ENCODE results near the gene ZNF319. TPM values are rescaled to one million over a fixed set of nuclear protein-coding genes. Genes with fewer than 3 reads are reported as not detected.

Gene ZNF319
- total RNA-seq, 1 experiment from 2014 or later, result 1.7 TPM

DNA sequence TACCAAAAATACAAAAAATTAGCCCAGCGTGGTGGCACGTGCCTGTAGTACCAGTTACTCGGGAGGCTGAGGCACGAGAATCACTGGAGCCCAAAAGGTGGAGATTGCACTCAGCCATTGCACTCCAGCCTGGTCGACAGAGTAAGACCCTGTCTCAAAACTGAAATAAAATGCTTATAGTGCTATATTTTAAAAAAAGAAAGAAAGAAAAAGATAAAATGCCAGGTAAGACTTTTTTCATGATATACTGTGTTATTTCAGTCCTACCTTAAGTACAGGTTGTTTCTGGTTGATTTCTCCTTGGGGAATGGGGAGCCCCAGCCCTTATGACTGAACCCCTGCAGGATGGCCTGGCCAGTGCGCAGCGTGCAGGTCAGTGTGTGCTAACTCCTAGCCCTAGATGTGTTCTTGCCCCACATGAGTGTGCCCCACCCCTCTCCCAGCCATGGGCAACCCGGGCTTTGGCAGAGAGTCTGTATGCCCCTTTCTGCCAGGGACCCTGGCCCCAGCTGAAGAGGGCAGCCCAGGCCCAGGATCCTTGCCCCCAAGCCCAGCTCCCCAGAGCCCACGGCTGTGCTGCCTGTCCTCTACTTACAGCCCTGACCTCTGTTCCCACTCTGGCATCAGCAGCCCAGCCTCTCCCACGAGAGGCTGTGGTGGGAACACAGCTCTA lies 30.9 kb downstream of the ZNF319 start:
- in situ Hi-C loops (cut with HindIII; ENCODE audit: low pct_unique_long_range_greater_than_20kb, low sequenced_read_pairs), result no loop called here
- DNase-seq (ENCODE audit: low read depth, low spot score), result no peak

DNA sequence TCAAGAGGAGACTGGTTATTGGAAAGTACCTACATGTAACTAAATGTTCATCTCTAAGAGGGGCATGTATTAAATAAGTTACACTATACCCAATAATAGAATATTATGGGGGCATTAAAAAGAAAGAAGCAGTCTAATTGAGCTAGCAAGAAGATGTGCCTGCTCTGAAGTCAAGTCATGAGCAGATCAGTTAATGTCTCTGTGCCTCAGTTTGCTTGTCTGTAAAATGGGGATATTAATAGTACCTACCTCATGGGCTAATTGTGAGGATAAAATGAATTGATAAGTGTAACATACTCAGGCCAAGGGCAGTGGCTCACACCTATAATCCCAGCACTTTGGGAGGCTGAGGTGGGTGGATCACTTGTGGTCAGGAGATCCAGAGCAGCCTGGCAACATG lies 32.6 kb downstream of the ZNF319 start:
- no peak for DNase-seq (ENCODE audit: low read depth, low spot score)
- in situ Hi-C loops (cut with HindIII; ENCODE audit: low pct_unique_long_range_greater_than_20kb, low sequenced_read_pairs), result no loop called here

DNA sequence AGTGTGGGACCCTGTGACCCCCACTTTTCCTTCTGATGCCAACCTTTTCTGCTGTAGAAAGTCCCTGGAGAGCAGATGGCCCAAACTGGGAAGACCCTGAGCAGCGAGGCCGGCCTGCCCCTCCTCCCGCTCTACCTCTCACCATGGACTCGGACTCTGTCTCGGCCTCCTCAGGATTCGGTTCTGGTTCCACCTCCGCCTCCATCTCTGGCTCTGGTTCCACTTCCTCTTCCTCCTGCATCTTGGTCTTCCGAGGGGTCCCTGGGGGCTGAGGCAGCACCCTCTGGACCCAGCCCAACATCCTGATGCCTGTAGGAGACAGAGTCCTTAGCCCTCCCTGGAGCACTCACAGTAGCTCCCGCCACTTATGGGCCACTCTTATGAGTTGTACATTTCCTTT lies 33.5 kb downstream of the ZNF319 start:
- in situ Hi-C loops (cut with HindIII; ENCODE audit: low pct_unique_long_range_greater_than_20kb, low sequenced_read_pairs), result no loop called here
- DNase-seq (ENCODE audit: low read depth, low spot score), result no peak

DNA sequence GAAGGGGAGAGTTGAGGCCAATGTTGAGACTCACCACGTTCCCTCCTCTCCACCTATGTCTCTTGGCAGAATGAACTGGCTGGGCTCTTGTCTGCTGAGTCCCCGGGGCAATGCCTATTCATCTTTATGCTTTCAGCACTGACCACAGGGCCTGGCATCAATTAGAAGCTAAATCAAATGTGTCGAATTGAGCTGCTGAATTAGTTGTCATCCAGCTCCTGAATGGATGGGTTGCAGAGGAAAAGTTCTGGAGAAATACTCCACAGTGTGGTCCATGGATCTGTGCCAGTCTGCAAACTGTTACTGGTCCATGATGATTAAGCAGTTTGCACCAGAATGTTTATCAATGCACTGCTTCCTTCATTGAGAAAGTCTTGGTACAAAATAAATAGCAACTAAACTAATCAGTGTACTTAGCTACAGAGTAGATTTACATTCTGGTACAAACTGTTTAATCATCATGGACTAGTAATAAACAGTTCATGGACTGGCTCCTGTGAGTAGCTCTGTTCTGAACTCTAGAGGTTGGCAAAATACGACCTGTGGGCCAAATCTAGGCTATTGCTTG lies 34.2 kb downstream of the ZNF319 start:
- in situ Hi-C loops (cut with HindIII; ENCODE audit: low pct_unique_long_range_greater_than_20kb, low sequenced_read_pairs), result no loop called here
- DNase-seq (ENCODE audit: low read depth, low spot score), result no peak

DNA sequence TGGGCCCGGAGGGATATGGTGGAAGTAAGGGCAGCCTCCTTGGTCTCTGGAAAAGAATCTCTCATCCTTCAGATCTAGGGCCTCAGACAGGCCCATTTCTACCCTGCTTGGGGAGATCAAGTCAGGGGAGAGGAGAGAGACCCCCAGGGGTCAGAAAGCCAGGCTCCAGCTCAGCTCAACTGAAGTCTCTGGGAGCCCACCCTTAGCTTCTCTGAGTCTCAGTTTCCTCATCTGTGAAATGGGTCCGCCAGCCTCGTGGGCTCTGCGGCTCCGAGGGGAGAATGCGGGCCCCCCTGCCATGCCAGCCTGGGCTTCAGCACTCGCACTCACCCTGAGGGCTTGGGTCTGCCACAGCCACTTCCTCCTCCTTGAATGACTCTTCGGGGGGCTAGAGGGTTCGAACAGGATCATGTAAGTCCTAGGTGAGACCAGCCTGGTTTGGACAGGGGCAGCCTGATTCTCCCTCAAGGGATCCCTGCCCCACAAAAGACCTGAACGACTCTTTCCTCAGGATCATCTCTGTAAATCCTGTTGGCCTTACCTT lies 36.2 kb downstream of the ZNF319 start:
- in situ Hi-C loops (cut with HindIII; ENCODE audit: low pct_unique_long_range_greater_than_20kb, low sequenced_read_pairs), result no loop called here
- DNase-seq (ENCODE audit: low read depth, low spot score), result no peak

DNA sequence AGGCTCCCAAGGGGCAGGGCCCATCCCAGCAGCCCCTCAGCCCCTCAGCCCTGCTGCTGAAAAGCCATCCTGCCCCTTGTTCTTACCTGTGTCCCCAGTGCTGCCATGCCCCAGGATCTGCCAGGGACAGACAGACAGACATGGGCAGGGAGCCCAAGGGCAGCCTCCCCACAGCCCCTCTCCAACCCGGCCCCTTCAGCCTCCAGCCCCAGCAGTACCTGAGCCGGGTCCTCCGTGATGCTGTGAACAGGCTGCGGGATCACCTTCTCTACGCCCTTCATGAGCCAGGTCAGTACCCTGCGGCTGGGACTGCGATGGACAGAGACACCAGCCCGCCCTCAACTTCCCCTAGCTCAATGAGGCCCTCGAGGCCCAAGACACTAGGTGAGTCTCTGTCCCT lies 37.7 kb downstream of the ZNF319 start:
- DNase-seq (ENCODE audit: low read depth, low spot score), result no peak
- in situ Hi-C loops (cut with HindIII; ENCODE audit: low pct_unique_long_range_greater_than_20kb, low sequenced_read_pairs), result no loop called here

DNA sequence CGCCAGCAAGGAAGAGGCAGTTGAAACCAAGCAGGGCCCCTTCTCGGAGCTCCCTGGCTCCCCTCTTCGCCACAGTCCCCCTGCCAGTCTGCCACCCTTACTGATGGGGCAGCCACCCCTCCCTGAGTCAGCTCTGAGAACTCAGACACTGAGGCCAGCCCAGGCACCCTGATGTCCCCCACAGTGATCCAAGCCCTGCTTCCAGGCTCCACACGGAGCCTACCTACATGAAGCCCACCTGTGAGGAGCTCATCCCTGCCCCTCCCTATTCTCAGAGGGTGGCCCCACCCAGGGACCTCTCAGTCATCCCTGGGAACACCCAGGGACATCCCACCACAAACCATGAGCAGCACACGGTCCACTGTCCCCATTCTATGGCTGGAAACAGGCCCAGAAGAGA lies 38.4 kb downstream of the ZNF319 start:
- in situ Hi-C loops (cut with HindIII; ENCODE audit: low pct_unique_long_range_greater_than_20kb, low sequenced_read_pairs), result no loop called here
- no peak for DNase-seq (ENCODE audit: low read depth, low spot score)

DNA sequence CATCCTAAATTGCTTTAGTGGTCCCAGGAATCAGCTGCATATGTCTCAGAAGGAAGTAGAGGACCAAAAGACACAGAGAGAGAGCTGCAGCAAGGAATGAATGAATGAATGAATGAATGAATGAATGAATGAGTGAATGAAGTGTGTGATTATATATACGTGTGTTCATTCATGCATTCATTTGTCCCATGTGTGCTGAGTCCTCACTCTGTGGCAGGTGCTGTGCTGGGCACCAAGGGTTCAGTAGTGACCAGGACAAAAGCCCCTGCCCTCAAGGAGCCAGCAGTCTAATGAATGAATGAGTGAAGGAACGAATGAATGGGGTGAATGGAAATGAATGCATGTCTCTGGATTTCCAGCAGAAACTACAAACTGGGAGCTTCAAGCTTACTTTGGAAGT lies 38.9 kb downstream of the ZNF319 start:
- in situ Hi-C loops (cut with HindIII; ENCODE audit: low pct_unique_long_range_greater_than_20kb, low sequenced_read_pairs), result no loop called here
- no peak for DNase-seq (ENCODE audit: low read depth, low spot score)

DNA sequence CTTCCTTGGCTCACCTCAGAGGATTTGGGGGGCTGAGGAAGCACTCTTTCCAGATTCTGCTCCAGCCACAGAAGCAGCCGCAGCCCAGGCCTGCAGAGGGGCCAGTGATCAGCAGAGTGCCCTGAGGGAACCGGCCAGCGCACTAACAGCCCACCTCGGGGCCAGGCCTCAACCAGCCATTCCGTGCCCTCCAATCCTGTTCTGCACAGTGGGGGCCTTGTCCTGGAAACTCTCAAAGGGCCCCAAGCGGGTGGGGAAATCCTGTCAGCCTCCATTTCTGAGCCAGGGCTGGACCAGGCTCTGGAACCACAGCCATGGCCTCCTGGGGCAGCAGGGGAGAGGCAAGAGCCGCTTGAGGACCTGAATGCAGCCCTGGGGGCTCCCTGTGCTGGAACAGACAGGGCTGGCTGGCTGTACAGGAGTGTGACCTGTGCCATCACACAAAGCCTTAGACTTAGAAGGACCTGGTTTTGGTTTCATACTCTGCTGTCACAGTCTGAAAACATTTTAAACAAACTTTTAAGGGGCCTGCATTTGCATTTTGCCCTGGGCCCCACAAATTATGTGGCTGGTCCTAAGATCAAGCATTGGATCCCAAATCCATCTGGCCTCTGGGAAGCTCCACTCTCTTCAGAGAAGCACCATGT lies 39.5 kb downstream of the ZNF319 start:
- no peak for DNase-seq (ENCODE audit: low read depth, low spot score)
- in situ Hi-C loops (cut with HindIII; ENCODE audit: low pct_unique_long_range_greater_than_20kb, low sequenced_read_pairs), result no loop called here

DNA sequence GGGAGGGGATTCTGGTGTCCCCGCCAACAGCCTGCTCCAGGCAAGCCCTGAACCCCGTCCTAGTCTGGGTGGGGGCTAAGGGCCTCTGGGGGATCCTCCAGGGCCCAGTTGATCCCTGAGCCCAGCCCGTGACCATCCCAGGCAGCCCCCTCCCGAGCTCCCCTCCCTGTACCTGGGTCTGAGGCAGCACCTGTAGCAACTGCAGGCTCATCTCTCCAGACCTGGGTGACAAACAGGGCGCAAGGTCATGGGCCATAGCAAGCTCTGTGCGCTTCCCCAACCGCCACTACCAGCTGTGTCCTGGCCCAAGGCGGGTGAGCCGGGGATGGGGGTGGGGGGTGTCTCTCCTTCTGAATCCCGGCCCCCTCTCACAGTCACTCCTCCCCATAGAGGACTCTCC lies 40.2 kb downstream of the ZNF319 start:
- DNase-seq (ENCODE audit: low read depth, low spot score), result no peak
- in situ Hi-C loops (cut with HindIII; ENCODE audit: low pct_unique_long_range_greater_than_20kb, low sequenced_read_pairs), result no loop called here

DNA sequence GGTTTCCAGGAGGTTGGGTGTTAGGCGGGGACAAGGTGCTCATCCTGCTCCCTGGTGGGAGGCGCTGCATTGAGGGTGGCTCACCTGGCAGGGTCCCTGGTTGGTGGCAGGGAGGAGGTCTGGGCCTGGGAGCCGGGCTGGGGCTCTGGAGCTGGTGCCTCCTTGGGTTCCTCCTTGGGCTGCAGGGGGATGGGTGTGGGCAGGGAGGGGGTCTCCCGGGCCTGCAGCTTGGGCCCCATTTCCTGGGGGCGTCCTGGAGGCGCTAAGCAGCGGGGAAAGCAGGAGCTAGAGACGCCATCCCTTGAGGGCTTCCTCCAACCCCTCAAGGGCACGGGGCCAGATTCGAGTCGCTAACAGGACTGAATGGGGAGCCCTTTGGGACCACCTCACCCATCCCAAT lies 40.7 kb downstream of the ZNF319 start:
- in situ Hi-C loops (cut with HindIII; ENCODE audit: low pct_unique_long_range_greater_than_20kb, low sequenced_read_pairs), result no loop called here
- DNase-seq (ENCODE audit: low read depth, low spot score), result no peak

DNA sequence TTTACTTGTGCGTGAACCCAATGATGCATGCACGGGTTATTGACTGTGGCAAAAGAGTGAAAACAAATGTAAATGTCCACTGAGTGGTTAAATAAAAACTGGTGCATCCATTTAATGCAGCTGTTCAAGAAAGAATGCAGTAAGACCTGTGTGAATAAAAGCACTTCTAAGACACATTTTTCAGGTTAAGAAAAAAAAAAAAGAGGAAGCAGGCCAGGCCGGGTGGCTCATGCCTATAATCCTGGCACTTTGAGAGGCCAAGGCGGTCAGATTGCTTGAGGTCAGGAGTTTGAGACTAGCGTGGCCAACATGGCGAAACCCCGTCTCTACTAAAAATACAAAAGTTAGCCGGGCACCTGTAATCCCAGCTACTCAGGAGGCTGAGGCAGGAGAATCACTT lies 41.4 kb downstream of the ZNF319 start:
- in situ Hi-C loops (cut with HindIII; ENCODE audit: low pct_unique_long_range_greater_than_20kb, low sequenced_read_pairs), result no loop called here
- no peak for DNase-seq (ENCODE audit: low read depth, low spot score)

DNA sequence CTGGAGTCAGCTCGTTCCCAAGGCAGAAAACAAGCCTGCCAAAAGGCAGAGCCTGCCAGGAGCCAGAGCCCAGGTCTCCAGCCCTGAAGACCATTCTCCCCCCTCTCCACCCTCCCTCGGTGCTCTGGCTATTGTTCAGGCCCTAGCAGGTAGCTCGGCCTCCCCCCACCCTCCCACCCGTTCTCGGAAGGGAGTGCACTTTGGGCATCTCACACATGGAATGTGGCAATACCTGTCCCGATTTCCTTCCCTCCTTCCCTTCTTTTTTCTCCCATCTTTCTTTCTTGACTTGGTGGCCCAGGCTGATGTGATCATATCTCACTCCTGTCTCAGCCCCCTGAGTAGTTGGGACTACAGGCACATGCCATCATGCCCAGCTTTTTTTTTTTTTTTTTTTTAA lies 41.9 kb downstream of the ZNF319 start:
- DNase-seq (ENCODE audit: low read depth, low spot score), result no peak
- in situ Hi-C loops (cut with HindIII; ENCODE audit: low pct_unique_long_range_greater_than_20kb, low sequenced_read_pairs), result no loop called here

DNA sequence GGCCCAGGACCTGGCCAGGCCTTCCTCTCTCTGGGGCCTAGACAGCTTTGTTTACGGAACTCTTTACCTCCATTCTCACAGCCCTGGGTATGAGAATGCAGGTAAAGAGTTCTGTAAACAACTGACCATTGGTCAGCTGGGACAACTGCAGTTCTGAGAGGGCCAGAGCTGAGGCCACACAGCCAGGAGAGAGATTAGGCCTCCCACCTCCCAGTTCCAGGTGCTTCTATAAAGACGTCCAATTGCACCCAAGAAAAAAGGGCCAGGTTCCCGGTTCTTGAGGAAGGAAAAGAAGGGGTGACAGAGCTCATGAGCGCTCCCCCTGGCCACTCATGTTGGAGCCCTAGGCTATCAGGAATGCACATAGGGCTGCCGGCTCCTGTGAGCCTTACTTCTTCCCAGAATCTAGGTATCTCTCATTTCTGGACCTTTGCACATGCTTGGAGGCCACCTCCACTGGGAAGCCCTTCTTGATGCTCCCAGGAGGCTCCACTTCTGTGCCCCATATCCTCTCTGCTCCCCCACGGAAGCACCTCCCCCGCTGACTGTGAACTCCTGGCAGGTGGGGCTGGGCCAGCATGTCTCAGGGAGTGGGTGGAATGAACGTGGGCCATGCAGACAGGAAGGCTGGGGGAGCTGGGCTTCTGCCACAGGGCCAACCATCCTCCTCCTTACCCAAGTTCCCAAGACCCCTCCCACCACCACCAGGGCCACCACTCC lies 42.6 kb downstream of the ZNF319 start:
- no peak for DNase-seq (ENCODE audit: low read depth, low spot score)
- in situ Hi-C loops (cut with HindIII; ENCODE audit: low pct_unique_long_range_greater_than_20kb, low sequenced_read_pairs), result no loop called here

DNA sequence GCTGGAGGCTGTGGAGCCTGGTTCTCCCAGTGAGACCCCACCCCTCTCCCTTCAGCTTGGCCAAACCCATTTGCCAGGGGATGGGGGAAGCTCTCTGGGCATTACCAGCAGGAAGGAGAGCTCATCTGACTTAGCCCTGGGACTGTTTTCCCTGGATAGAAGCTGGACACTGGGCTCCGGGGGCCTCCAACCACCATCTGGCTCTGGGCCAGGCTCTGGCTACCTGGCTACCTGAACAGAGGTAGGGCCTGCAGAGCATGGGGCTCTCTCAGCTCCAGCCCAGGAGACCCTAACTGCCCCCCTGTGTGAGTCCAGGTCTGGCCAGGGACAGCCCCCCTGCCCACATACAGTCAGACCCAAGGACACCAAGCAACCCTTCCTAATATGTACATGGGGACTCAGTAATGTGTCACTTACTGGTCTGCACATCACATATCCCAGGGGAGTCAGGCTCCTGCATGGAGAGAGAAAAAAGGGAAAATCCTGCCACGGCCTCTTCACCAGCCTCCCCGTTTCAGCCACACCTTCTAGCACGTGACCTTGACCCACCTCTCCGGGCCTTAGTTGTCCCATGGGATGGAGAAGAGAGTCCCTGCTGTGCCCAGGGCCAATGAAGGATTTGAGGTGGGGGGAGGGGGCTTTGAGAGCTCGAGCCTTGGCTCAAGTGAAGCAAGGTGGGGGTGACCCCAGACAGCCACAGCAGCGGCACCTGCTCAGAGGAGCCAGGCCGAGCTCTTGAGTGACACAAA lies 43.4 kb downstream of the ZNF319 start:
- no peak for DNase-seq (ENCODE audit: low read depth, low spot score)
- in situ Hi-C loops (cut with HindIII; ENCODE audit: low pct_unique_long_range_greater_than_20kb, low sequenced_read_pairs), result no loop called here

DNA sequence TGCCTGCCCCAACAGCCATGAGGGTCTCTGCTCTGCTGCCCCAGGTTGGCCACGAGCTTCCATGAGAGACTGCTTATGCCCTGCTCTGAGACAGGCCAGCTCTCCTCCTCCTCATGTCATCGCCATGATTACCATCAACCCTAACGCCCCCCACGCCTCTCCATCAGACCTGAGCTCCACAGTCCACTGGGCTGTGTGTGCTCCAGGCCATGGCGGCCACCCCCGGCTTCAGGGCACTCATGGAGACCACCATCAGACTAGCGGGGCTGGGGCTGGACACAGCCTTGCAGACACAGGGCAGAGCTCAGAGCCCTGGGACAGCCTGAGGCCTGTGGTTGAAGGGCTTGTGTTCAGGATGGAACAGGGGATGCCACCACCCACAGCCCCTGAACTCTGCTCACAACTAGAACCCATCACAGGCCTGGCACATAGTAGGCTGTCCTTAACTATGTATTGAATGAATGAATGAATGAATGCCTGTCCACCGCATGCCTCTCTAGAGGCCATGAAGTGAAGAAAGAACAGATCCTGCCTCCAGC lies 44.1 kb downstream of the ZNF319 start:
- no peak for DNase-seq (ENCODE audit: low read depth, low spot score)
- in situ Hi-C loops (cut with HindIII; ENCODE audit: low pct_unique_long_range_greater_than_20kb, low sequenced_read_pairs), result no loop called here

DNA sequence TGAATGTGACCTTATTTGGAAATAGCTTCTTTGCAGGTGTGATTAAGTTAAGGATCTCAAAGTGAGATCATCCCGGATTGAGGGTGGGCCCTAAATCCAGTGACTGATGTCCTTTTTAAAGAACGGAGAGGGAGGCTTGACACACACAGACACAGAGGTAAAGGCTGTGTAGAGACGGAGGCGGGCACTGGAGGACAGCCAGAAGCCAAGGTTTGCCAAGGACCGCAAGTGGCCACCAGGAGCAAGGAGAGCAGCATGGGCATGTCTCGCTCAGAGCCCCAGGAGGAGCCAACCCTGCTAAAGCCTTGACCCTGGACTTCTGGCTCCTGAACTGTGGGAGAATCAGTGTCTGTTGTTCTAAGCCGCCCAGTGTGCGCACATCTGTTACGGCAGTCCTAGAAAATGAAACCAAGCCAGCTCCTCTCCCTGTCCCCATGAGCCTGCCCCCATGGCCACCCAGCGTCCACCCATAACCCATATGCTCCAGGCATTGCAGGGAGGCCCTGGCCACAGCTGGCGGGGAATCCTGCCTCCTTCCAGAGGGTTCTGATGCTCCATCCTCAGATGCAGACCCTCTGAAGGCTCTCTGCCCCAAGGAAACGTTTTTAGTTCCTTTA lies 44.8 kb downstream of the ZNF319 start:
- DNase-seq (ENCODE audit: low read depth, low spot score), result no peak
- in situ Hi-C loops (cut with HindIII; ENCODE audit: low pct_unique_long_range_greater_than_20kb, low sequenced_read_pairs), result no loop called here

Data from SK-MEL-5 (cell line).